RKO (cell line): ENCODE data around the gene PTPN13.

Experiments used
- DNase-seq: peaks from one replicate; pipeline ENCODE4 v3.0.0-alpha.2; 2016; ENCODE audit warnings: low spot score

PTPN13 gene

GRCh38 chr4:86819561-86819960 is 225.4 kb downstream of the PTPN13 start:
- no peak for DNase-seq

- DNase-seq, result no peak
Measured at GRCh38 chr4:86821151-86821550, 227.0 kb downstream of the PTPN13 start.

- DNase-seq, result no peak
Measured at GRCh38 chr4:86822136-86822535, 228.0 kb downstream of the PTPN13 start.

GRCh38 chr4:86825511-86825910 is 231.4 kb downstream of the PTPN13 start:
- no peak for DNase-seq

- DNase-seq, result no peak
Measured at GRCh38 chr4:86831262-86832130, 237.4 kb downstream of the PTPN13 start.

GRCh38 chr4:86833615-86834014 is 239.5 kb downstream of the PTPN13 start:
- no peak for DNase-seq

- no peak for DNase-seq
Measured at GRCh38 chr4:86834901-86835300, 240.8 kb downstream of the PTPN13 start.

GRCh38 chr4:86835677-86836076 is 241.6 kb downstream of the PTPN13 start:
- no peak for DNase-seq

- no peak for DNase-seq
Measured at GRCh38 chr4:86837691-86838503, 243.8 kb downstream of the PTPN13 start.

- DNase-seq, result no peak
Measured at GRCh38 chr4:86840858-86841257, 246.7 kb downstream of the PTPN13 start.

- DNase-seq, result no peak
Measured at GRCh38 chr4:86841309-86841708, 247.2 kb downstream of the PTPN13 start.

- DNase-seq, result no peak
Measured at GRCh38 chr4:86845593-86845992, 251.5 kb downstream of the PTPN13 start.

- no peak for DNase-seq
Measured at GRCh38 chr4:86846921-86847320, 252.8 kb downstream of the PTPN13 start.

GRCh38 chr4:86847571-86847970 is 253.5 kb downstream of the PTPN13 start:
- no peak for DNase-seq

GRCh38 chr4:86848136-86848535 is 254.0 kb downstream of the PTPN13 start:
- no peak for DNase-seq

GRCh38 chr4:86848732-86849619 is 254.9 kb downstream of the PTPN13 start, which contains the start of gene SLC10A6:
Gene SLC10A6, minus strand, starts transcription at chr4:86849384. Its CDS starts 269 bp downstream, at chr4:86849115.
- DNase-seq, result no peak

- no peak for DNase-seq
Measured at GRCh38 chr4:86853209-86853608, 259.1 kb downstream of the PTPN13 start.

- peak; percentile 16 for DNase-seq
Measured at GRCh38 chr4:86855572-86855971, 261.5 kb downstream of the PTPN13 start.

GRCh38 chr4:86856896-86857295 is 262.8 kb downstream of the PTPN13 start:
- DNase-seq, result no peak

GRCh38 chr4:86857341-86858052 is 263.4 kb downstream of the PTPN13 start:
- DNase-seq, result no peak
